ENCODE measurements around the gene ZNF835.

DNA sequence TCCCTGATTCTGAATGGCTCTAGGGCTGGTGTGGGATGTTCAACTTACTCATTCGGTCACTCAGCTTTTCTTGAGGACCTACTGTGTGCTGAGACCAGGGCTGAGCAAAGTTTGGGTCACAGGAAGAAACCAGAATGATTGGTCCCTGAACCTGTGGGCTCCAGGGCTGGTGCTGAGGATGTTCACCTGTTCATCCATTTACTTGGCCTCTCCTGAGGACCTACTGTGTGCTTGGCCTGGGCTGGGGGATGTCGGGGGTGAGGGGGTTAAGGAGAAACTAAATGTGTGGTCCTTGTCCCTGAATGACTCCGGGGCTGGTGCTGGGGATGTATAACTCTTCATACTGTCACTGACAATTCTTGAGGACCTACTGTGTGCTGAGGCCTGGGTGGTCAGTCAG lies 10.3 kb downstream of the ZNF835 start:
- TF ChIP-seq, protein P1, sequence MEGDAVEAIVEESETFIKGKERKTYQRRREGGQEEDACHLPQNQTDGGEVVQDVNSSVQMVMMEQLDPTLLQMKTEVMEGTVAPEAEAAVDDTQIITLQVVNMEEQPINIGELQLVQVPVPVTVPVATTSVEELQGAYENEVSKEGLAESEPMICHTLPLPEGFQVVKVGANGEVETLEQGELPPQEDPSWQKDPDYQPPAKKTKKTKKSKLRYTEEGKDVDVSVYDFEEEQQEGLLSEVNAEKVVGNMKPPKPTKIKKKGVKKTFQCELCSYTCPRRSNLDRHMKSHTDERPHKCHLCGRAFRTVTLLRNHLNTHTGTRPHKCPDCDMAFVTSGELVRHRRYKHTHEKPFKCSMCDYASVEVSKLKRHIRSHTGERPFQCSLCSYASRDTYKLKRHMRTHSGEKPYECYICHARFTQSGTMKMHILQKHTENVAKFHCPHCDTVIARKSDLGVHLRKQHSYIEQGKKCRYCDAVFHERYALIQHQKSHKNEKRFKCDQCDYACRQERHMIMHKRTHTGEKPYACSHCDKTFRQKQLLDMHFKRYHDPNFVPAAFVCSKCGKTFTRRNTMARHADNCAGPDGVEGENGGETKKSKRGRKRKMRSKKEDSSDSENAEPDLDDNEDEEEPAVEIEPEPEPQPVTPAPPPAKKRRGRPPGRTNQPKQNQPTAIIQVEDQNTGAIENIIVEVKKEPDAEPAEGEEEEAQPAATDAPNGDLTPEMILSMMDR (IDR thresholded peaks at IDR 0.05), result no peak
- TF ChIP-seq POLR2A (IDR thresholded peaks at IDR 0.05) (no peak), POLR2AphosphoS5 (IDR thresholded peaks at IDR 0.05) (no peak)
